HepG2 (cell line): ENCODE data around the gene FGA. TPM values are rescaled to one million over a fixed set of nuclear protein-coding genes. Genes with fewer than 3 reads are reported as not detected.

Source experiments
- ARID3A ChIP-seq: IDR thresholded peaks from 2 replicates; pipeline ENCODE4 v1.6.1; 2012; ENCODE audit warnings: low read depth, low read length, improper control_type of control experiment
- FOSL1 ChIP-seq: sonication (generic); formaldehyde crosslinking; IDR thresholded peaks from 2 replicates; pipeline ENCODE4 v1.9.0; 2021; ENCODE audit warnings: missing genetic modification reagents, borderline replicate concordance
- FOXK1 ChIP-seq: sonication (generic); formaldehyde crosslinking; IDR thresholded peaks from 2 replicates; pipeline ENCODE4 v1.4.0; 2020; ENCODE audit warnings: low read depth, missing genetic modification reagents, borderline replicate concordance
- KLF16 ChIP-seq, 2 experiments: sonication (generic) in 1 of 2; formaldehyde crosslinking in 1 of 2; IDR thresholded peaks; 2 replicates each; pipeline versions ENCODE4 v1.6.1 to v1.8.0; 2016 to 2023; ENCODE audit warnings: missing genetic modification reagents in 2 of 2, missing compliant biosample characterization in 1 of 2
- KMT2B ChIP-seq: IDR thresholded peaks from 2 replicates; pipeline ENCODE4 v1.6.1; 2016; ENCODE audit warnings: missing genetic modification reagents, missing compliant biosample characterization
- MXD1 ChIP-seq: sonication (generic); formaldehyde crosslinking; IDR thresholded peaks from 2 replicates; pipeline ENCODE4 v1.4.0; 2020; ENCODE audit warnings: mild to moderate bottlenecking, missing genetic modification reagents
- PREB ChIP-seq: sonication (generic); formaldehyde crosslinking; IDR thresholded peaks from 2 replicates; pipeline ENCODE4 v1.4.0; 2020; ENCODE audit warnings: missing genetic modification reagents
- RBFOX2 ChIP-seq: fragments of 200-400 bp; formaldehyde crosslinking; IDR thresholded peaks from 2 replicates; pipeline ENCODE4 v1.6.1; 2017; ENCODE audit warnings: low read depth, mild to moderate bottlenecking, low read length
- RERE ChIP-seq: IDR thresholded peaks from 2 replicates; pipeline ENCODE4 v1.6.1; 2016; ENCODE audit warnings: low read depth, missing genetic modification reagents, missing compliant biosample characterization
- SRSF4 ChIP-seq: fragments of 200-400 bp; formaldehyde crosslinking; IDR thresholded peaks from one replicate; pipeline ENCODE4 v1.6.1; 2018; ENCODE audit warnings: mild to moderate bottlenecking, low read depth, low read length, moderate library complexity; ENCODE audit not compliant: poor library complexity, severe bottlenecking
- ZNF12 ChIP-seq: sonication (generic); formaldehyde crosslinking; IDR thresholded peaks from 2 replicates; pipeline ENCODE4 v1.5.0; 2020; ENCODE audit warnings: missing genetic modification reagents
- ZNF367 ChIP-seq: sonication (generic); formaldehyde crosslinking; IDR thresholded peaks from 2 replicates; pipeline ENCODE4 v1.4.0; 2020; ENCODE audit warnings: missing genetic modification reagents, borderline replicate concordance
- ZNF678 ChIP-seq: sonication (generic); formaldehyde crosslinking; IDR thresholded peaks from 2 replicates; pipeline ENCODE4 v1.4.0; 2020; ENCODE audit warnings: mild to moderate bottlenecking, missing genetic modification reagents
- polyA plus RNA-seq, 8 experiments: library from polyadenylated mRNA; depleted of rRNA in 3 of 8; stranded (reverse) in 7 of 8; unstranded in 1 of 8; fragments of >200 nt; fragmentation: Illumina TruSeq in 4 of 8; extraction: Trizol in 4 of 8; gene quantifications; 2 replicates each; pipeline versions ENCODE4 v1.2.1 to v1.2.3, GENCODE V29; 2011 to 2016; ENCODE audit warnings: low read depth in 4 of 8, missing spikeins in 1 of 8, mixed read lengths in 1 of 8; ENCODE audit not compliant: insufficient read depth in 1 of 8
- total RNA-seq, 5 experiments: library from RNA; depleted of rRNA; stranded (reverse); fragments of >200 nt; fragmentation: Illumina TruSeq; extraction: Trizol; gene quantifications; 2 replicates each; pipeline ENCODE4 v1.2.3, GENCODE V29; 2016; ENCODE audit warnings: low read depth in 1 of 5
- TF ChIP-seq, protein P1 (sequence below): sonication (generic); formaldehyde crosslinking; IDR thresholded peaks from 2 replicates; pipeline ENCODE4 v1.4.0; 2020; ENCODE audit warnings: low read depth, missing genetic modification reagents

Gene FGA
- total and polyA plus RNA-seq, 2 of the 13 experiments (the other 11 are each of a cell fraction or from before 2014, with no cell fraction given) = 640 to 1,523 TPM

GRCh38 chr4:154560824-154561231 lies 29.7 kb downstream of the FGA start (continued):
- peak; percentile 71; the same call in 1 of the 2 replicates for TF ChIP-seq RERE (CRISPR knock-in tag)
- no peak for TF ChIP-seq ZNF678 (CRISPR knock-in tag)
- peak; percentile 51; the same call in 1 of the 2 replicates for TF ChIP-seq FOSL1 (CRISPR knock-in tag)
- TF ChIP-seq ARID3A = peak; percentile 77; the same call in 1 of the 2 replicates
- TF ChIP-seq PREB = no peak
- TF ChIP-seq ZNF367 (CRISPR knock-in tag) = no peak
- no peak for TF ChIP-seq SRSF4
- TF ChIP-seq RBFOX2 = peak; percentile 39; the same call in 1 of the 2 replicates
- no peak for TF ChIP-seq MXD1 (CRISPR knock-in tag)
- TF ChIP-seq ZNF12 (CRISPR knock-in tag) = peak; percentile 94
- peak; percentile 71; the same call in 1 of the 2 replicates for TF ChIP-seq FOXK1 (CRISPR knock-in tag)
- peak in 1 of 2 experiments; percentile 68; a peak in 1 of 4 replicates for TF ChIP-seq KLF16 (CRISPR knock-in tag; IDR thresholded peaks at IDR 0.05)
- 0 out of 2 replicates have a peak, but pooled peaks have one; percentile 9 for TF ChIP-seq KMT2B
- TF ChIP-seq, protein P1, sequence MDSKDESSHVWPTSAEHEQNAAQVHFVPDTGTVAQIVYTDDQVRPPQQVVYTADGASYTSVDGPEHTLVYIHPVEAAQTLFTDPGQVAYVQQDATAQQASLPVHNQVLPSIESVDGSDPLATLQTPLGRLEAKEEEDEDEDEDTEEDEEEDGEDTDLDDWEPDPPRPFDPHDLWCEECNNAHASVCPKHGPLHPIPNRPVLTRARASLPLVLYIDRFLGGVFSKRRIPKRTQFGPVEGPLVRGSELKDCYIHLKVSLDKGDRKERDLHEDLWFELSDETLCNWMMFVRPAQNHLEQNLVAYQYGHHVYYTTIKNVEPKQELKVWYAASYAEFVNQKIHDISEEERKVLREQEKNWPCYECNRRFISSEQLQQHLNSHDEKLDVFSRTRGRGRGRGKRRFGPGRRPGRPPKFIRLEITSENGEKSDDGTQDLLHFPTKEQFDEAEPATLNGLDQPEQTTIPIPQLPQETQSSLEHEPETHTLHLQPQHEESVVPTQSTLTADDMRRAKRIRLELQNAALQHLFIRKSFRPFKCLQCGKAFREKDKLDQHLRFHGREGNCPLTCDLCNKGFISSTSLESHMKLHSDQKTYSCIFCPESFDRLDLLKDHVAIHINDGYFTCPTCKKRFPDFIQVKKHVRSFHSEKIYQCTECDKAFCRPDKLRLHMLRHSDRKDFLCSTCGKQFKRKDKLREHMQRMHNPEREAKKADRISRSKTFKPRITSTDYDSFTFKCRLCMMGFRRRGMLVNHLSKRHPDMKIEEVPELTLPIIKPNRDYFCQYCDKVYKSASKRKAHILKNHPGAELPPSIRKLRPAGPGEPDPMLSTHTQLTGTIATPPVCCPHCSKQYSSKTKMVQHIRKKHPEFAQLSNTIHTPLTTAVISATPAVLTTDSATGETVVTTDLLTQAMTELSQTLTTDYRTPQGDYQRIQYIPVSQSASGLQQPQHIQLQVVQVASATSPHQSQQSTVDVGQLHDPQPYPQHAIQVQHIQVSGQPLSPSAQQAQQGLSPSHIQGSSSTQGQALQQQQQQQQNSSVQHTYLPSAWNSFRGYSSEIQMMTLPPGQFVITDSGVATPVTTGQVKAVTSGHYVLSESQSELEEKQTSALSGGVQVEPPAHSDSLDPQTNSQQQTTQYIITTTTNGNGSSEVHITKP (CRISPR knock-in tag) = 0 out of 2 replicates have a peak, but pooled peaks have one; percentile 36
